NCI-H2227 treated with DMSO at 0.1 percent for 48 hours (cell line): ENCODE results near the gene UBE3C.
A peak's percentile ranks its signal among the peaks of the same experiment; 100 is the strongest.
"Not testable (repeated sequence)": the region's sequence is repeated elsewhere in the genome, so short reads cannot be mapped to it uniquely, and the experiment has no call there.

Experiments
- DNase-seq: peaks from one replicate; lab custom pipeline; 2025; lab: John Stamatoyannopoulos, UW

UBE3C gene

DNA sequence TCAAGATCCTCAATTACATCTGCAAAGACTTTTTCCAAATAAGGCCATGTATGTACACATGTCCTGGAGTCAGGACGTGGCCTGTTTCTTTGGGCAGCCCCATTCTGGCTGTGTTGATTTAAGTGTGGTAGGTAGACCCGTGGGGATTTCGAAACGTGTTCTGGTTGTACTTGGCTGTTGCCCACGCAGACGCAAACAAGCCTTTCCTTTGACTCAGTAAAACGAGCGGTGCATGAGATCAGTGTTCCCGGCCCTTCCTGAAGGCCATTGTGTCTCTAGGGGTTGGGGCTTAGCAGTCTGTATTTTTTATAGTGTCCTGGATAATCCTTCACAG, 133.2 kb downstream of the UBE3C start:
- no peak for DNase-seq

DNA sequence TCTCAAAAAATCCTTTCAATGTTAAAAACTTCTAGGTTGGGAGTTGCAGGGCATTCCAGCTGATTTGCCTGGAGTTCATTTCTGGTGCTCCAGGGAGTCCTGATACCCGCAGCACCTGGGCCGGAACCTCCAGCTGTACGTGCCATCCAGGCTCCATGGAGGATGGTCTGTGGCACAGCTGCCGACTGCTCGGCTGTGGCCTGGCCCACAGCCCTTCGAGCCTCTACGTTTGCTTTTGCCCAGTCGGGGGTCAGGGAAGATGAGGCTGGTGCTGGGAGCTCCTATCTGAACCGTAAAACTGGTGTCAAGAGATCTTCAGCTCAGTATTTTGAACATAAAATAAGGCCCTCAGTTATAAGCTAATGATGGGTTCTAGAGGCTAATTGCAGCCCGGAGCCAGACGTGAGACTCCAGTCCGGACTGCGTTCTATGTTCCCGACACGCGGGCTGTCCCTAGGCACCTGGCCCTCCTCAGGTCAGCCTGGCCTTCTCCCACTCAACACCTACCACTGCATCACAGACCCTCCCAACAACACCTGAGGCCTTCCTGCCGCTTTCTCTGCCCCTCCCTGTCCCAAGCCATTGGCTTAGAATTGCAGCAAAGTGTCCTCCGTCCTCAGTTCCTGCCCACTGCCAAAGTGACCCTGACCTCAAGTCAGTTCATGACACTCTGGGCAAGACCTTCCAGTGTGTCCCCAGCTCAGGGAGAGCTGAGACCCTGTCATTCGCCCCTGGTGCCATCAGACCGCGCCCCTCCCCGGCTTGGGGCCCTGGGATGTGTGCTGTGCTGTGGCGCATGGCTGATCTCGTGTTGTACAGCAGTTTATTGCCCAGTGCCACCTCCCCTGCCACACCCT, 133.9 kb downstream of the UBE3C start:
- DNase-seq = no peak

DNA sequence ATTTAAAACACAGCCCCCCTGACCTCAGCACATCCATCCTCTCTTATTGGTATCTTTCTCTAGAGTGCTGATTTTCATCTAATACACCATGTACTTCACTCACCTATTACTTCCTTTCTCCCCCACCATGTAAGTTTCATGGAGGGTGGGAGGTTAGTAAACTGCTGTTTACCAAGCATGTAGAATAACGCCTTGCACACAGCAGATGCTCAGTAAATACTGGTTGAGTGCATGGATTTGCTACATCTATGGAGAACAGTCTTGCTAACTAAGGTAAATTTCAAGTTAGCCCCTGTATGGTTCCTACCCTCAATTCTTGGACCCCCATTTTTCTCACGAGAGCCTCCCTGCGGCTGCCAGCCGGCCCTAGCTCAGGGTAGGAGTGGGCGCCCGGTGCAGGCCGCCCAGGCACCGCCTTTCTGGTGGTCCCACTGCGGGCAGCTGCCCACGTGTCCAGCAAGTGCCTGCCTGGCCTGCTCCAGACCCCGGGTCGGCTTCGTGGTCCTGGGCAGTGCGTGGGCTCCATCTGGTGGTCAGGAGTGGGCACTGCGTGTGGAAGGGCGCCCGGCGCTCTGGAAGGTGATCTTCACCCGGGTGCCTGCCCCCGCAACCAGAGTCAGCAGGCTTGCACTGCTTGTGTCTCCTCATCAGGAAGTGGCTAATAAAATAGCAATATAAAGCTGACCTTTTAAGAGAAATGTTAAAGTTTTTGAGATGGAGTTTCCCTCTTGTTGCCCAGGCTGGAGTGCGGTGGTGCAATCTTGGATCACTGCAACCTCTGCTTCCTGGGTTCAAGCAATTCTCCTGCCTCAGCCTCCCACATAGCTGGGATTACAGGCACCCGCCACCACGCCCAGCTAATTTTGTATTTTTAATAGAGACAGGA, 134.7 kb downstream of the UBE3C start:
- peak; percentile 74 for DNase-seq

DNA sequence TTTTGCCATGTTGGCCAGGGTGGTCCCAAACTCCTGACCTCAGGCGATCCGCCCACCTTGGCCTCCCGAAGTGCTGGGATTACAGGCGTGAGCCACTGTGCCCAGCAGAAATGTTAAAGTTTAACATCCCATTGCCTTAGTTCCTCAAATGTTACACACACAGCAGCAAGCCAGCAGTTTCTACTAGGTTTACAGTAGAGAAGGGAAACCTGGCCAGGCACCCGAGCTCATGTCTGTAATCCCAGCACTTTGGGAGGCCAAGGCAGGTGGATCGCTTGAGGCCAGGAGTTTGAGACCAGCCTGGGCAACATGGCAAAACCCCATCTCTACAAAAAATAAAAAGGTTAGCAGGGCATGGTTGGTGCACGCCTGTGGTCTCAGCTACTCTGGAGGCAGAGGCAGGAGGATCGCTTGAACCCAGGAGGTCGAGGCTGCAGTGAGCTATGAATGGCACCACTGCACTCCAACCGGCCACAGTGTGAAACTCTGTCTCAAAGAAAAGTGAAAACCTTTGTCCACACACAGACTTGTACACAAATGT, 135.4 kb downstream of the UBE3C start:
- DNase-seq = not testable (repeated sequence)

DNA sequence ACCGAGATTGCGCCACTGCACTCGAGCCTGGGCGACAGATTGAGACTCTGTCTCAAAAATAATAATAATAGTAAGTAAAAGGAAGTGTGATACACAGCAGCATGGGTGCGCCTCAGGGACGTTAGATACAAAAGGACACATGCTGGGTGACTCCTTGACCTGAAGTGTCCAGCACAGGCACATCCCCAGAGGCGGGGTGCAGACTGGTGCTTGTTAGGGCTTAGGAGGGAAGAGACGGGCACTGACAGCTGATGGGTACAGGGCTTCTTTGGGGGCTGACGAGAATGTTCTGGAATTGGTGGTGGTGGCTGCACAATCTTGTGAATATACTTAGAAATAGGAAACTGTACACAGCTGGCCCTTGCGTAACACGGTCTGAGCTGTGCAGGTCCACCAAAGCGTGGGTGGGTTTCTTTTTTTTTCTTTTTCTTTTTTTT, 136.3 kb downstream of the UBE3C start:
- no peak for DNase-seq

DNA sequence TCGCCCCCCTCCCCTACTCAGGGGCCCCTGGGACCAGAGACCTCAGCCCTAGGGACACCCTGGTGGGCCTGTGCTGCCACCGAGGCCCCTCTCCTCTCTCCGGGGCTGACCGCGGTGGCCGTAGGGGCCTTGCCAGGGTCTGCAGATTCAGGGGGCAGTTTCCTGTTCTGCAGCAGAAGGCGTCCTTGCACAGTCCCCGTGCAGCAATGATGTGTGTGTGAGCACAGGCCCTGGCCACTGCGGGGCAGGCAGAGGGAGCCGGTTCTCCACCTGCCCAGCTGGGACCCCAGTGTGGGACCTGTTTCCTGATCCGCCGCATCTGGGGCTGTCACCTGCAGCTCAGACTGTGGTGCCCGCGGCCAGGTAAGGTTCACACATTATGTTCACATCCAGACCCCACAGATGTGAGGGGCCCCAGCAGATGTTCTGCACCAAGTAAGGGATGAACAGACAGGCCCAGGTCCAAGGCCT, 137.4 kb downstream of the UBE3C start:
- no peak for DNase-seq

DNA sequence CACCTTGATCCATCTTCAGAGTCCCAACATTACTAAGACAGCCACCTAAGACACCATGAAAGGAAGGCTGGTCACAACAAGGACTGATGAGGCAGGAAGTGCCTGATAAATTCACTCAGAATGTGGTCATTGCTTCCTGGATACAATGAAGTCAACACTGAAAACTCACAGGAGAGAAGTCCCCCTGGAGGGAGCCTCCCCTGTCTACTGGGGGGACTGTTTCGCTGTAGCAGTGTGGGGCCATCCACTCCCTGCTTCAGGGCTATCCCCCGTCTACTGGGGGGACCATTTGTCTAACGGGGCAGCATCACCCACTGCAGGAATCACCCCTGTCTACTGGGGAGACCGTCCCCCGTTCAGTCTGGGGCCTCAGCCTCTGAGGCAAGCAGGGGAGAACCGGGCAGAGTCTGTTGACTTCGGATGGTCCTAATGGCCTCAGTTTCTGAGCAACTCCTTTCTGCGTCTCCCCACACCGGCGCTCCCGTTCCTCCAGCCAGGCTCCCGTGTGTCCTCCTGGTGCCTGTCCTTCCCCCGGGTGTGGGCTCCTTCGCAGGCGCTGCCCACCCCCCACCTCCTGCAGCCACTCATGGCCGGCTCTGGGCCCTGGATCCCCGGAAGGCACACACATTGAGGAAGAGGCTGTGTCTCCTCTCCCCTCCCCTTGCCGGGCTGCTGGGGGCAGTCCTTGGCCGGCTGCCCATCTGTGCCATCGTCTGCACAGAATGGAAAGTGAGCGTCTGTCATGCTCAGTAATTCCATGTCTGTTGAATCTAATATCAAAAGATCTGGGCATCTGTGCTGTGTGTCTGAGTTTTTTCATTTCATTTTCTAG, 138.2 kb downstream of the UBE3C start:
- peak; percentile 25 for DNase-seq

DNA sequence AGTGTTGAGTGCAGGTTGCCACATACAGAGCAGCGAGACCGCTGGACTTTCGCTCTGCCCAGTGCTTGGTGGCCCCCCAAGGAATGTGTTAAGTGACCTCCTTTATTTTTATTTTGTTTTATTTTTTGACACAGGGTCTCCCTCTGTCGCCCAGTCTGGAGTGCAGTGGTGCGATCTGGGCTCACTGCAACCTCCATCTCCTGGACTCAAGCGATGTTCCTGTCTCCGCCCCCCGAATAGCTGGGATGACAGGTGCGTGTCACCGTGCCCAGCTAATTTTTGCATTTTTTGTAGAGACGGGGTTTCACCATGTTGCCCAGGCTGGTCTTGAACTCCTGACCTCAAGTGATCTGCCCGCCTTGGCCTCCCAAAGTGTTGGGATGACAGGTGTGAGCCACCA, 138.8 kb downstream of the UBE3C start:
- DNase-seq = not testable (repeated sequence)

DNA sequence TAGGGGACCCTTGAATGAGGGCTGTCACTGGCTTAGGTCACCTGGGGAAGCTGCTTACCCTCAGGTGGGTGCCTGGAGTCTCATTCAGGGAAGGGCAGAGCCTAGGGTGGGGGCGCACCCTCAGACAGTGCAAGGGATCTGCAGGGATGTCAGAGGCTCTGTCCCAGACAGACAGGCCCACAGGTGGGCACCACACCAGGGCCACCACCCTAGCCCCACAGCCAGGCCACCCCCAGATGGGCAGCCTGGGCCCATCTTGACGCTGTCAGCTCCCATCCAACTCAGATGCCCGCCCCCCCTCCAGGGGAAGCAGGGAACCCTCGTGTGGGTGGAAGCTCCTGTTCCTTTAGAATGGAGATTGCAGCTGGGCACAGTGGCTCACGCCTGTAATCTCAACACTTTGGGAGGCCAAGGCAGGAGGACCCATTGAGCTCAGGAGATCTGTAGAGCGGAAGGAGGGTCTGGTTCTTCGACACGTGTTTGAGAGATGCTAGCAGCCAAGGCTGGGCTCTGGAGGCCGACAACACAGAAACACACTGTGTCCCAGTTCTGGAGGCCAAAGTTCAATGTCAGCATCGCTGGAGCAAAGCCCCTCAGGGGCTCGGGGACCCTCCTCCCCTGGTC, 139.6 kb downstream of the UBE3C start:
- DNase-seq = no peak

DNA sequence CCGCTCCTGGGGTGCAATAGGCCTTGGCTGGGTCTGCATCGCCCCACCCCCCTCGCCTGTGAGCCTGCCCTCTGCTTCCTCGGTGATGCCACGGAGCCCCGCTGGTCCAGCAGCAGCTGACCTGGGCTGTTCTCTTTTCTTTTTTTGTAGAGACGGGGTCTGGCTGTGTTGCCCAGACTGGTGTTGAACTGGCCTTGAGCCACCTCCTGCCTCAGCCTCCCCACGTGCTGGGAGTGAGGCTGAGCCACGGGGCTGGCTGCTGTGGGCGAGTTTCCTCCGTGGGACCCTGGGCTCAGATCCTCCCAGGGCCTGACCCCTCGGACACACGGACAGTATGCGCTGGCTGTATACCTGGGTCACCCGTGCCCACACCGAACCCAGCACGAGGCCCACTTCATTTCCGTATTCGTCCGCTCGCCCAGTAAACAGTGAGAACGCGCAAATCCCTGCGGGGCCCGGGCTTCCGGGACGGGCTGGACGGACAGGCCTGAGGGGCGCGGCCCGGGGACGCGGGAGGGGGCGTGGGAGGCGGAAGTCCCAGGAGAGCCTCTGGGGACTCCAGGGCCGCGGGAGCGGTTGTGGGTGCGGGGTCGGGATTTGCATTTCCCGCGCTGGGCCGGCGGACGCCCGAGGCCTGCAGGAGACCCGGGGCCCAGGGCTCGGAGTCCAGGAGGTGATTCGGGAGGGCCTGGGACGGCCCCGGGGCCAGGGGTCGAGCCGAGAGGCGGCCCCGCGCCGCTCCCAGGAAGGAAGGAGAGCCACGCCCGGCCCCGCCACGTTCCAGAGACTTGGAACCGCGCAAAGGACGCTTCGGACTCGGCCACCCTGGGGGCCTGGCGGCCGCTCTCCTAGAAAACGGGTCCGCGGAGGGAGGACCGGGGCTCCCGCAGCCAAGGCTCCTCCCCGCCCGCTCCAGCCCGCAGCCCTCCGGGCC, 140.3 kb downstream of the UBE3C start:
- DNase-seq = no peak

DNA sequence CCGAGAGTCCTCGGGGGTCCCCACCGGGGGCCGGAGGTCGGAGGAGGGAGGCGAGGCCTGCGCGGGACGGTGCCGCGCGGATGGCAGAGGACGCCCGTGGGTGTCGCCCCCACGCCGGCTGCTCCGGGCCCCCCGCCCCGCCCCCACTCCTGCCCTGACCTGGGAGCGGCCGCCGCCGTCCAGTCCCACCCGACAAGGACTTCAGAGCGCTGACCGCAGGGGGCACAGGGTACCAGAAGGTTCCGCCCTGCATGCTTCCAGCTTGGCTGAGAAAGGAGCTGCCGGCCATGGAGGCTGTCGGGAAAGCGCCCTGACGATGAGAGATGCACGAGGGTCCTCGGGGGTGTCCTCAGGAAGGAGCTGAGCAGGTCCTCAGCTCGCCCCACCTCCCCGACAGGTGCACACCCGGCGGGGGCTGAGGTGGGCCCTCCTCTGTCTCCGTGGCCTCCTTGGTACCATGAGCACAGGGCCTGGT, 141.1 kb downstream of the UBE3C start:
- DNase-seq = no peak

DNA sequence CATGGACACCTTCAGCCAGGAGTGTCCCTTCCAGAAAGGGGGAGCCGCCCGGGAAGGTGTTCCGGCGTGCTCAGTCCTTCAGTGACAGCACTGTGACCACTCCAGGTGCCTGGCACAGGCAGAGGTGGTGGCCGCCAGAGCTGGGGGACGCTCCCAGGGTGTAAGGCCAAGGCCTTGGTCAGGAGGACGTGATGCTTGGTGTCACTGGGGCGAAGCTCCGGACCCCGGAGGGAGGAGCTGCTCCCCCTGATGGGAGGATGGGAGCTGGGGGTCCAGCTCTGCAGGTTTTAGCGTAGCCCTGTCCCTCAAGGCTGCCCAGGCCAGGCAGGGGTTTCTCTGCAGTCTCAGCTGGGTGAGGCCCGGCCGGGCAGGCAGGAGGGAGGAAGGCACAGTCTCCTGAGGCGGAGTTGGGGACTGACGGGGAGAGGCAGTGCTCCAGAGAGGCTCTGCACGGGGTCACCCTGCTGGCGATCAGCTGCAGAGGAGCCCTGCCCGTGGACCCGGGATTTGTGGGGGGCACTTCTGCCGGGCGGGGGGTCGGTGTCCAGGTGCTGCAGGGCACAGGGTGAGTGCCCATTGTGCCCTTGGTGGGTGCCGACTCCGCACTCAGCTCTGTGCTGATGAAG, 141.6 kb downstream of the UBE3C start:
- DNase-seq = no peak

DNA sequence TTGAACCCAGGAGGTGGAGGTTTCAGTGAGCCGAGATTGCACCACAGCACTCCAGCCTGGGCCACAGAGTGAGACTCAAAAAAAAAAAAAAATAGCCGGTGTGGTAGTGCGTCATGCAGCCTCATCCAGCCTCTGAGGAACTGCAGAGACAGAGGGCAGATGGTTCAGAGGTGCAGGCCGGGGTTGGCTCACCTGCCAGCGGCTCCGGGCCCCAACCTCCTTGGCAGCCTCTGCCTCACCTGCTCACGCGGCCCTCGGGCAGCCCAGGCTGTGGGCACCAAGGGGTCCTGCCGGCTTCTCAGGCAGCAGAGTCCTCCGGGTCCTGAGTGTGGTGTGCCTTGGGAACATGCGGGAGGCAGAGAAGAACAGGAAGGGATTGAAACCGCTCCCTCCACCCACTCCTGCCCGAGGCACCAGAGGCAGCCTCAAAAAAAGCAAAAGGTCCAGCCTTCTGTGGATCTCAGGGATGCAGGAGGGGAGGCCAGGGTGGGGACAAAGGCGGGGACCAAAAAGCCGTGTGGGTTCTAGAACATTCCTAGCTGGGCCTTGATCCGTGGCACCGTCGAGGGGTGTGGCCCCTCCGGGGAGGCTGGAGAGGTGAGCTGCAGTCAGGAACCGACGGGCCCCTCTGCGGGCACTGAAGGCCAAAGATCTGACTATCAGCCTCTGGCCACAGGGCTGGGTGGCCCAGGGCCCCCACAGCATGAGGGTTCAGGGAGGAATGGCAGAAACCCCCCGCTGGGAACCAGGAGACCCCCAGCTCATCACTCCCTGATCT, 142.7 kb downstream of the UBE3C start:
- DNase-seq = no peak

DNA sequence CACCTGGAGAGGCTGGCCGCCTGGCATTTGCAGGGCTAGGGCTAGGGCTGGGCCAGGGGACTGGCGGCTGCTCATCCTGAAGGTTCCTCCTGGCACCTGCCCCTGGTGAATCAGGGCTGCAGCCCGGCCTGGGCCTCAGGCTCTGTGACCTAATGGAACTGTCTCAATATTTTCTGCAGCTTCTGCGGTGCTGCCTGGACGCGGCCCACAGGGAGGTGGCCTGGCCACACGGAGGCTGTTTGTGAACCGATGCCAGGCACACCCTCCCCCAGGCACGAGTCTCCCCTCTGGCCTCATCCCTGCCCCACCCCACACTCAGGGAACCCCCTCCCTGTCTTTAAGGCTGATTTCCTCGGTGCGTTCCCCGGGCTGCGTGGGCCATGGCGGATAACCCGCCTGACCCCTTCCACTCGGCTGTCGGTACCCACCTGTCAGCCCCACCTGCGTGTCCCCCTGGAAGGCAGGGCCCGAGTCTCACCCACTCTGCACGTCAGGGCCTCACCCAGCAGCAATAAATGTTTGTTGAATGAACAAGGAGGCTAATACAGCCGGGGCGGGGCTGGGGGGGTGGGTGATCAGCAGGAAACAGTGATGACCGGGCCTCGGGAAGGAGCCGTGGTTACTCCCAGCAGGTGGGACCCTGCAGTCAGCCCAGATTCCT, 143.5 kb downstream of the UBE3C start:
- no peak for DNase-seq

DNA sequence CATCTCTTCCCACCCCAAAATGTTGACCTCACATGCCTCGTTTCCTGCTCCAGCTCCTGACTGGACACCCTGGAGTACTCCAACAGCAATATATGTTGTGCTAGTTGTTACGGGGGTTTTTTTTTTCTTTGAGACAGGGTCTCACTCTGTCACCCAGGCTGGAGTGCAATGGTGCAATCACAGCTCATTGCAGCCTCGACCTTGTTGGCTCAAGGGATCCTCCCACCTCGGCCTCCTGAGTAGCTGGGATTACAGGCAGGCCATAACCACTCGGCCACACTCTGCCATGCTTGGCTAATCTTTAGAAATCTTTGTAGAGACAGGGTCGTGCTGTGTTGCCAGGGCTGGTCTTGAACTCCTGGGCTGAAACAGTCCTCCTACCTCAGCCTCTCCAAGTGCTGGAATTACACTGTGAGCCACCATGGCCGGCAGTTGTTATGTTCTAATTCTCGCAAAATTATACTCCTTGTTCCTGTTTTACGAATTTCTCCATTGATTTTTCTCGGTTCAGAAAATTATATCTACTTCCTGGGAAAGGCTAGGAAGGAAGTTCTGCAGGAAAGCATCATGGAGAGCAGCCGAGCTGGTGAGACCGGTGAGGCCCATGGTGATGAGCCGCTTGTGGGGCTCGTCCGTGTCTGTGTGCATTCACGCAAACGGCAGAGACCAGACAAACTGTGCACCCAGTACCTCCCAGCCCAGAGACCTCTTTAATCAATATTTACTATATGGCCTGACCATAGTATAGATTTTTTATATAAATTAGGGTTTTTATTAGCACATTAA, 145.7 kb downstream of the UBE3C start:
- no peak for DNase-seq

DNA sequence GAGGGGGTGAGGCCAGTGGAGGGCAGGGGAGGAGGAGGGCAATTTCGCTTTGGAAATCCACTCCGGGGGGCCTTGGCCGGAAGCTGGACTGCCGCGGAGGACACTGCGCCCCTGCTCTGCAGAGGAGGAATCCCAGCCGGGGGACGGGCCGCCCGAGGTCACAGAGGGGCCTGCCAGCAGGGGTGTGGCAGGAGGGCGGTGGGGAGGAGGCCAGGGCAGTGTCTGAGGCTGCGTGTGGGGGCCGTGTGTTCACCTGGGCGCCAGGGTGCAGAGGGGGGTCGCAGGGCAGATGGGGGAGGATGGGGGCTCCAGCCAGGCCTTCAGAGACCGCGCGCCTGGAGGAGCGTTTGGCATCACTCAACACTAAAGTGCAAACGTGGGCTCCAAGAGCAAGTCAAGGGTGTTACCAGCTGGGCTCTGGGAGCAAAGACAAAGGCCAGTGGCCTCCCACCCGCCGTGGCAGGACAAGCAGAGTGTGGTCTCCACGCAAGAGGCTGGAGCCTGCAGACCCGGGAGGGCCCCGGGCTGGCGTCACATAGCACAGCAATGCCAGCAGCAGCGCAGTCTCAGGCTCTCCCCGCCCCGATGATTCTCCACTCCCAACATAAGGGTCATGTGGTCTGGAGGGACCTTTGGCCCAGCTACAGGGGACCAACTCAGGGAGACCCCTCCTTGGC, 152.8 kb downstream of the UBE3C start:
- DNase-seq = no peak

DNA sequence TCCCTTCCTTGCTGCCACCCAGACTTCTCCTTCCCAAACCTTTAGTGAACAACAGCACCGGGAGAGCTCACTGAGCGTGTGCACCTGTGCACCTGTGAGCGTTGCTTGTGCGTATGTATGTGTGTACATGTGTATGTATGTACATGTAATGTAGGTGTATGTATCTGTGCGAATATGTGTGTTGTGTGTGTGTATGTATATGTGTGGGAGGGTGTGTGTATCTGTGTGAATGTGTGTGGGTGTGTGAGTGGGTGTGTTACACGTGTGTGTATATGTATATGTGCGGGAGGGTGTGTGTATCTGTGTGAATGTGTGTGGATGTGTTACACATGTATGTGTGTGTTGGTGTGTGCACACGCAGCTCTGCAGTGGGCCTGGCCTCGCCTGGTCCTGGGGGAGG, 153.5 kb downstream of the UBE3C start:
- no peak for DNase-seq
